Thyroid gland (tissue), 4 donors: Measurements from ENCODE around the gene SELENON. TPM values are rescaled to one million over a fixed set of nuclear protein-coding genes. Genes with fewer than 3 reads are reported as not detected.
A peak's percentile ranks its signal among the peaks of the same experiment; 100 is the strongest.

Experiments used
- DNase-seq, 2 donors: peaks; one replicate each; pipeline ENCODE4 v3.0.0-alpha.2; 2019
- H3K27ac ChIP-seq, 3 donors: fragments of 200-600 bp; sonication (generic); 1 replicate in 2 of 3; 2 replicates in 1 of 3; pipeline ENCODE4 v1.5.1; 2016 to 2019; ENCODE audit warnings: mild to moderate bottlenecking in 1 of 3, moderate library complexity in 1 of 3
- H3K27me3 ChIP-seq: fragments of 200-600 bp; sonication (generic); one replicate; pipeline ENCODE4 v1.5.1; 2019
- H3K36me3 ChIP-seq, 2 donors: fragments of 200-600 bp; sonication (generic); one replicate each; pipeline ENCODE4 v1.5.1; 2016 to 2019
- H3K4me1 ChIP-seq, 2 donors: fragments of 200-600 bp; sonication (generic); one replicate each; pipeline ENCODE4 v1.5.1; 2017 to 2019
- H3K4me3 ChIP-seq, 3 donors: fragments of 200-600 bp; sonication (generic); replicated peaks in 1 of 3; 1 replicate in 2 of 3; 2 replicates in 1 of 3; pipeline ENCODE4 v1.5.1; 2016; ENCODE audit warnings: mild to moderate bottlenecking in 1 of 3
- H3K9me3 ChIP-seq: fragments of 200-600 bp; sonication (generic); one replicate; pipeline ENCODE4 v1.5.1; 2017
- CTCF ChIP-seq, 6 experiments: fragments of 200-600 bp in 3 of 6; fragments of 450-650 bp in 3 of 6; sonication (generic) in 3 of 6; IDR thresholded peaks; one replicate each; pipeline ENCODE4 v1.5.1; 2016 to 2019; ENCODE audit warnings: antibody characterized with exemption in 6 of 6, mild to moderate bottlenecking in 2 of 6, inconsistent platforms in 1 of 6, moderate library complexity in 1 of 6
- POLR2A ChIP-seq, 2 donors: fragments of 450-650 bp; IDR thresholded peaks; one replicate each; pipeline ENCODE4 v1.6.1; 2017; ENCODE audit warnings: antibody characterized with exemption in 2 of 2, mild to moderate bottlenecking in 2 of 2, moderate library complexity in 1 of 2
- WGBS, 2 donors: methylation state at CpG; one replicate each; pipeline ENCODE4 v1.1.5; 2017; 5-methylcytosine and 5-hydroxymethylcytosine counted together
- intact Hi-C: fragments of 100-400 bp; cut with DNase I; formaldehyde crosslinking; loops from one replicate; pipeline ENCODE4 v1.15.1; 2023
- total RNA-seq, 4 donors: library from RNA; depleted of rRNA; stranded (reverse); fragments of >200 nt; gene quantifications; one replicate each; pipeline ENCODE4 v1.2.3, GENCODE V29; 2016

Gene SELENON
- total RNA-seq, 4 donors from 2014 or later, result 31.2 to 58.2 (median 55.2) TPM

GRCh38 chr1:25818569-25818968 lies 18.6 kb downstream of the SELENON start:
- Histone ChIP-seq H3K9me3 (no peaks in the 10 kb centered on the region), H3K36me3 (peaks cover 9 to 14% of the 10 kb centered on the region in 2 donors), H3K4me1 (peaks cover 29 to 40% of the 10 kb centered on the region in 2 donors), H3K4me3 (no peak overlapping the region), H3K27me3 (no peaks in the 10 kb centered on the region), H3K27ac (peak overlapping the region in 2 of 3 donors; percentile 81 to 90)
- TF ChIP-seq POLR2A (IDR thresholded peaks at IDR 0.05), result no peak
- no peak for TF ChIP-seq CTCF (IDR thresholded peaks at IDR 0.05)
- WGBS, 2 donors, result 65 to 66% methylated on average over 5 to 6 of the region's 6 CpGs
- DNase-seq, result no peak
- intact Hi-C loops, result loop anchor here (10.0 kb wide), 2 partner anchors 394 to 584 kb away; partner anchors contain the start of genes RHCE and SYF2

GRCh38 chr1:25819491-25820246 lies 19.7 kb downstream of the SELENON start, which contains the start of gene MTFR1L:
Gene MTFR1L, plus strand, starts transcription at chr1:25819954. Its CDS starts 3,151 bp downstream, at chr1:25823105.
- TF ChIP-seq CTCF (IDR thresholded peaks at IDR 0.05), result no peak
- TF ChIP-seq POLR2A (IDR thresholded peaks at IDR 0.05), result peak; percentile 92 to 97
- 0 to 1% methylated on average over 35 to 48 of the region's 64 CpGs for WGBS, 2 donors
- Histone ChIP-seq H3K9me3 (no peaks in the 10 kb centered on the region), H3K4me1 (peaks cover 29 to 40% of the 10 kb centered on the region in 2 donors), H3K27me3 (no peaks in the 10 kb centered on the region), H3K4me3 (peak within 1 kb of the TSS; percentile 64 to 98 (median 97)), H3K36me3 (peaks cover 0 to 8% of the 10 kb centered on the region in 2 donors), H3K27ac (peak within 1 kb of the TSS; percentile 81 to 93 (median 90))
- intact Hi-C loops, result loop anchor here (10.0 kb wide), 2 partner anchors 395 to 585 kb away; partner anchors contain the start of genes RHCE and SYF2
- peak; percentile 91 for DNase-seq

GRCh38 chr1:25820247-25821111 lies 20.5 kb downstream of the SELENON start:
- peaks cover 0 to 3% of the 10 kb centered on the region in 2 donors for H3K36me3 ChIP-seq
- peaks cover 29 to 40% of the 10 kb centered on the region in 2 donors for H3K4me1 ChIP-seq
- H3K9me3 ChIP-seq, result no peaks in the 10 kb centered on the region
- TF ChIP-seq POLR2A (IDR thresholded peaks at IDR 0.05), result peak in 1 of 2 donors; percentile 51
- no peak for TF ChIP-seq CTCF (IDR thresholded peaks at IDR 0.05)
- WGBS, 2 donors, result 3 to 6% methylated on average over 10 to 21 of the region's 67 CpGs
- H3K27ac ChIP-seq, result peak overlapping the region; percentile 81 to 93 (median 90)
- no peaks in the 10 kb centered on the region for H3K27me3 ChIP-seq
- intact Hi-C loops, result no loop called here
- peak overlapping the region; percentile 64 to 98 (median 97) for H3K4me3 ChIP-seq
- peak; percentile 62 to 66 for DNase-seq

GRCh38 chr1:25821112-25821476 lies 21.1 kb downstream of the SELENON start:
- DNase-seq, result no peak
- intact Hi-C loops, result no loop called here

More at GRCh38 chr1:25821112-25821476, 21.1 kb downstream of the SELENON start:
- WGBS, 2 donors, result 42 to 45% methylated on average over 10 of the region's 10 CpGs
- Histone ChIP-seq H3K4me3 (peak overlapping the region; percentile 64 to 98 (median 97)), H3K27me3 (no peaks in the 10 kb centered on the region), H3K27ac (peak overlapping the region; percentile 81 to 93 (median 90)), H3K4me1 (peaks cover 29 to 40% of the 10 kb centered on the region in 2 donors), H3K9me3 (no peaks in the 10 kb centered on the region), H3K36me3 (peaks cover 0 to under 1% of the 10 kb centered on the region in 2 donors)
- no peak for TF ChIP-seq CTCF (IDR thresholded peaks at IDR 0.05)
- no peak for TF ChIP-seq POLR2A (IDR thresholded peaks at IDR 0.05)
